ENCODE results near the gene DAGLA.

DNA sequence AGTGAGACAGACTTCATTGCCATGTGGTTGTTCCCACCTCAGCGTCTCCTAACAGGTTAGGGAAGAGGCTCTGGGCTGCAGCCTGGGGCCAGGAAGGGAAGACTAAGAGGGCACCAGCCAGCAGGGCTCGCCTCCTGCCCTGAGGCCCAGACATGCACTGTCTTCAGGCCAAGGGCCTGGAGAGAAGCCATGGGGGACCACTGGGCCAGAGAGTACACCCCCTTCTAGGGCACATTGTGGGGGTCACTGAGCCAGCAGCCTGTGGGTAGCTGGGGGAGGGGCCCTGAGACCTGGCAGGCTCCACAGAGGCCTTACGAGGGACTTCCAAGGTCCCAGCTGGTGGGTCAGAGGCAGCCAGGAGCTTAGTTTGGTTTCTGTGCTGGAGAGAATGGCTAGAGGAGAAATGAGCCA, 47.2 kb downstream of the DAGLA start:
- TF ChIP-seq, protein P1, sequence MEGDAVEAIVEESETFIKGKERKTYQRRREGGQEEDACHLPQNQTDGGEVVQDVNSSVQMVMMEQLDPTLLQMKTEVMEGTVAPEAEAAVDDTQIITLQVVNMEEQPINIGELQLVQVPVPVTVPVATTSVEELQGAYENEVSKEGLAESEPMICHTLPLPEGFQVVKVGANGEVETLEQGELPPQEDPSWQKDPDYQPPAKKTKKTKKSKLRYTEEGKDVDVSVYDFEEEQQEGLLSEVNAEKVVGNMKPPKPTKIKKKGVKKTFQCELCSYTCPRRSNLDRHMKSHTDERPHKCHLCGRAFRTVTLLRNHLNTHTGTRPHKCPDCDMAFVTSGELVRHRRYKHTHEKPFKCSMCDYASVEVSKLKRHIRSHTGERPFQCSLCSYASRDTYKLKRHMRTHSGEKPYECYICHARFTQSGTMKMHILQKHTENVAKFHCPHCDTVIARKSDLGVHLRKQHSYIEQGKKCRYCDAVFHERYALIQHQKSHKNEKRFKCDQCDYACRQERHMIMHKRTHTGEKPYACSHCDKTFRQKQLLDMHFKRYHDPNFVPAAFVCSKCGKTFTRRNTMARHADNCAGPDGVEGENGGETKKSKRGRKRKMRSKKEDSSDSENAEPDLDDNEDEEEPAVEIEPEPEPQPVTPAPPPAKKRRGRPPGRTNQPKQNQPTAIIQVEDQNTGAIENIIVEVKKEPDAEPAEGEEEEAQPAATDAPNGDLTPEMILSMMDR (IDR thresholded peaks at IDR 0.05): no peak
- no peak for TF ChIP-seq JUN (CRISPR knock-in tag; IDR thresholded peaks at IDR 0.05)
- no peak for TF ChIP-seq SMAD4 (CRISPR knock-in tag; IDR thresholded peaks at IDR 0.05)
- TF ChIP-seq, protein P2, sequence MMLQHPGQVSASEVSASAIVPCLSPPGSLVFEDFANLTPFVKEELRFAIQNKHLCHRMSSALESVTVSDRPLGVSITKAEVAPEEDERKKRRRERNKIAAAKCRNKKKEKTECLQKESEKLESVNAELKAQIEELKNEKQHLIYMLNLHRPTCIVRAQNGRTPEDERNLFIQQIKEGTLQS (CRISPR knock-in tag; conservative IDR thresholded peaks at IDR 0.05): no peak
- TF ChIP-seq, protein P3, sequence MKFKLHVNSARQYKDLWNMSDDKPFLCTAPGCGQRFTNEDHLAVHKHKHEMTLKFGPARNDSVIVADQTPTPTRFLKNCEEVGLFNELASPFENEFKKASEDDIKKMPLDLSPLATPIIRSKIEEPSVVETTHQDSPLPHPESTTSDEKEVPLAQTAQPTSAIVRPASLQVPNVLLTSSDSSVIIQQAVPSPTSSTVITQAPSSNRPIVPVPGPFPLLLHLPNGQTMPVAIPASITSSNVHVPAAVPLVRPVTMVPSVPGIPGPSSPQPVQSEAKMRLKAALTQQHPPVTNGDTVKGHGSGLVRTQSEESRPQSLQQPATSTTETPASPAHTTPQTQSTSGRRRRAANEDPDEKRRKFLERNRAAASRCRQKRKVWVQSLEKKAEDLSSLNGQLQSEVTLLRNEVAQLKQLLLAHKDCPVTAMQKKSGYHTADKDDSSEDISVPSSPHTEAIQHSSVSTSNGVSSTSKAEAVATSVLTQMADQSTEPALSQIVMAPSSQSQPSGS (CRISPR knock-in tag; IDR thresholded peaks at IDR 0.05; ENCODE audit: borderline replicate concordance, low read depth): no peak
- TF ChIP-seq, protein P4, sequence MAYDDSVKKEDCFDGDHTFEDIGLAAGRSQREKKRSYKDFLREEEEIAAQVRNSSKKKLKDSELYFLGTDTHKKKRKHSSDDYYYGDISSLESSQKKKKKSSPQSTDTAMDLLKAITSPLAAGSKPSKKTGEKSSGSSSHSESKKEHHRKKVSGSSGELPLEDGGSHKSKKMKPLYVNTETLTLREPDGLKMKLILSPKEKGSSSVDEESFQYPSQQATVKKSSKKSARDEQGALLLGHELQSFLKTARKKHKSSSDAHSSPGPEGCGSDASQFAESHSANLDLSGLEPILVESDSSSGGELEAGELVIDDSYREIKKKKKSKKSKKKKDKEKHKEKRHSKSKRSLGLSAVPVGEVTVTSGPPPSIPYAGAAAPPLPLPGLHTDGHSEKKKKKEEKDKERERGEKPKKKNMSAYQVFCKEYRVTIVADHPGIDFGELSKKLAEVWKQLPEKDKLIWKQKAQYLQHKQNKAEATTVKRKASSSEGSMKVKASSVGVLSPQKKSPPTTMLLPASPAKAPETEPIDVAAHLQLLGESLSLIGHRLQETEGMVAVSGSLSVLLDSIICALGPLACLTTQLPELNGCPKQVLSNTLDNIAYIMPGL (CRISPR knock-in tag; IDR thresholded peaks at IDR 0.05): no peak
- no peak for TF ChIP-seq TEAD4 (CRISPR knock-in tag; IDR thresholded peaks at IDR 0.05)
- TF ChIP-seq FOXJ3 (CRISPR knock-in tag; IDR thresholded peaks at IDR 0.05; ENCODE audit: borderline replicate concordance): no peak

Measured in WTC11 (cell line).